Activated CD4-positive, alpha-beta T cell treated with anti-CD3 and anti-CD28 coated beads for 1 hour (primary cell): ENCODE data around the gene KEL.

Experiments
- DNase-seq: peaks from one replicate; pipeline ENCODE4 v3.0.0-alpha.2; 2020

KEL gene

DNA sequence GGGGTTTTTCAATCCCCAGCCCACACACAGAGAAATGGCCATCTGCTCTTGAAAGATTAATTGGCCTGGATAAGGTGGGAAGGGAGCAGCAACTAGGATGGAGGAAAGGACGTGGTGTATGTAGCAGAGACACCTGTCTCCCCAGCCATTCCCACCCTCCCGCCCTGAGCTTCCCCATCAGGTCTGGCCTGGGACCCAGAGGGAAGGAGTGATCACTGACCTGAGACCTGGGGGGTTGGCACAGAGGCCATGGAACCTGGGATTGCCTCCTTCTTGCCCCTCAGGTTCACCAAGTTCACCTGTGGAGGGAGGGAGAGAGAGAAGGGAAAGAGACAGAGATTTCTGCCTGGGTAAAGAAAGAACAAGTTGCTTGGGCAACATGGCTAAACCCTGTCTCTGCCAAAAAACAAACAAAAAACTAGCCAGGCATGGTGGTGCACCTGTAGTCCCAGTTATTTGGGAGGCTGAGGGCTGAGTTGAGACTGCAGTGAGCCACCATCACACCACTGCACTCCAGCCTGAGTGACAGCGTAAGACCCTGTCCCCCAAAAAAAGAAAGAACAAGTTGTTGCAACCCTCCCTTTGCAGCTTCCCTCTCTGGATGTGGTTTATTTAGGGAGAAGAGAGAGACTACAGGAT, 65.3 kb downstream of the KEL start:
- no peak for DNase-seq

- DNase-seq = no peak
Observed at GRCh38 chr7:142896151-142896550, 66.0 kb downstream of the KEL start.

- DNase-seq = no peak
Observed at GRCh38 chr7:142894985-142895593, 67.1 kb downstream of the KEL start.

GRCh38 chr7:142894112-142894984, 67.8 kb downstream of the KEL start:
- no peak for DNase-seq

- DNase-seq = no peak
Observed at GRCh38 chr7:142892951-142893350, 69.2 kb downstream of the KEL start.

- DNase-seq = no peak
Observed at GRCh38 chr7:142891490-142892082, 70.6 kb downstream of the KEL start.
